Ureter (tissue), 1 donor: Measurements from ENCODE around the gene STYXL1. TPM values are rescaled to one million over a fixed set of nuclear protein-coding genes. Genes with fewer than 3 reads are reported as not detected.
"Not testable (repeated sequence)": the region's sequence is repeated elsewhere in the genome, so short reads cannot be mapped to it uniquely, and the experiment has no call there.

Experiments
- DNase-seq: peaks from one replicate; pipeline ENCODE4 v3.0.0-alpha.2; 2020; ENCODE audit warnings: low spot score
- total RNA-seq: library from RNA; stranded (reverse); gene quantifications from one replicate; pipeline ENCODE4 v1.2.4, GENCODE V29; 2023
- donor health status: DM: yes; HTN: yes; CAD: no.

STYXL1 gene
- total RNA-seq, 1 donor from 2014 or later = 45.4 TPM

DNA sequence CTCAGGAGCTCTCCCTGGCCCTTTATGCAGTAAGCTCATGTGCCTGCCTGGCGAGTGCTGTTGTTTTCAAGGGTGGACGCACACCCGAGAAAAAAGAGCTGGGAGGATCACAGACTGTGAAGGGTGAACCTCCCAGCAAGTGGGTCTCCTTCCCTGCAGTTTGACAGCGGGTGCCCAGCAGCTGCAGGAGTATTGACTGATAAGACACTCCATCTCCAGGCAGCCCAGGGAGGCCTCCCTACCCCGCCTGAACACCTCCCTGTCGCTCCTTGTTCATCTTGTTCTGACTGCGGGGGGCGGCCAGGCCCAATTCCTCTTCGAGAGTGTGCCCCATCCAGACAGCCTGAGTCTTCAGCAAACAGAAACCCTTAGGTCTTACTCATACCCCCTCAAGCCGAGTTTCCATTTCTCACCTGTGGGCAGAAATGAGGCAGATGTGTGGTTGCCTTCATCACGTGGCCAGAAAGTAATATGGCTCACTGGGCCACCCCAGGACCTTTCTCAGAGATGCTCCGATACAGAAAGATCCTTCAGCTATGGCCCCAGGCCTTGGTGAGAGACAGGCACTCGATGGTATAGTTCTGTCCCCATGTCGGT, 17.3 kb upstream of the STYXL1 start:
- no peak for DNase-seq

GRCh38 chr7:76064208-76064970, 16.6 kb upstream of the STYXL1 start:
- no peak for DNase-seq

GRCh38 chr7:76063525-76063924, 15.7 kb upstream of the STYXL1 start:
- no peak for DNase-seq

DNA sequence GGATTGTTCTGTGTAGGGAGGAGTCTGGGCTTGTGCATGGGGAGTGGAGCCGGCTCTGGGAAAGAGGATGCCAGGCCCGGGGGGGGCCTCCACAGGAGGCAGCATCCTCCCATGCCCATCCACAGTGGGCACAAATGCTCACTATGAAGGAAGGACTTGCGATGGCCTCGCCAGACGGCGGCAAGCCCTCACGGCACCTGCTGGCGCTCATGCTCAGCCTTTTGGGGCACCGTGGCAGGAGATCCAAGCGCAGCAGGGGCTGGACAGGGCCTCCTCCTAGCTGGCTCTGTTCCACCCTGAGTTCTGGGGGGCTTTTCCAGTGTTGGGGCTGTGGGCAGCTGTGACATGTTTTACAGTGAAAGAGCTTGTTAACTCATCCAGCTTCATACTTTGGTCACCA, 15.3 kb upstream of the STYXL1 start:
- DNase-seq = no peak

DNA sequence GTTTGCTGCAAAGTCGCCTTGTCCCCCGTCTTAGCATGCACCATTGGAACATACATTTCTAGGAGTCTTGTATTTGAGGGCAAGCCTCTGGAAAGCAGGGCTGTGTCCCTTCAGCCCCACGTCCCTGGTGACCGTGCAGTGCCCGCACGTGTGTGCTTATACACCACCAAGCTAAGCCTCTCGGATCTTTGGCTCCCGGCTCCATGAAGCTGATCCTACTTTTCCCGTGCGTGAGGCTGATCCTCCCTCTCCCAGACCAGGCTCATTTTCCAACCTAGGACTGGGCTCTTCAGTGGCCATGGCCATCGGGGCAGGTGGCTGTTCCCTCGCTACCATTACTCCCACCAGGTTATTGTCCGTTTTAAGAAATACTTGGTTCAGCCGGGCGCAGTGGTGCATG, 14.5 kb upstream of the STYXL1 start:
- no peak for DNase-seq

DNA sequence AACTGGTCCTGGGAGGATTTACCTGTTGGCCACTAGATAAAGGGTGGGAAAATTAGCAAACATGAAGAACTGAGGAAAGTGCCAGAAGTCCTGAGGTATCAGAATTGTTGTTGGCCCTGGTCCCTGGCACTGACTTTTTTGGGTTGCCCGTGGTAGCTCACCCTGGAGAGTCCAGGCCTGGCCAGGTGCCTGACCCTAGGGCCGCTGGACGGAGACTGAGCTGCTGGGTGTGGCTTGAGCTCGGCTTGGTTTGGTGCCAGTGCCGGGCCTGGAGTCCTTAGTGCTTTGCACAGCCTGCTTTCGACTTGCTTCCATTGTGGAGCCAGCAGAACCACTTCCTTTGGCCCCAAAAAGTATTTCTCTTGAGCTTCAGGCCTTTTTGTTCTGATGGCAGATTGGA, 13.0 kb upstream of the STYXL1 start:
- no peak for DNase-seq

DNA sequence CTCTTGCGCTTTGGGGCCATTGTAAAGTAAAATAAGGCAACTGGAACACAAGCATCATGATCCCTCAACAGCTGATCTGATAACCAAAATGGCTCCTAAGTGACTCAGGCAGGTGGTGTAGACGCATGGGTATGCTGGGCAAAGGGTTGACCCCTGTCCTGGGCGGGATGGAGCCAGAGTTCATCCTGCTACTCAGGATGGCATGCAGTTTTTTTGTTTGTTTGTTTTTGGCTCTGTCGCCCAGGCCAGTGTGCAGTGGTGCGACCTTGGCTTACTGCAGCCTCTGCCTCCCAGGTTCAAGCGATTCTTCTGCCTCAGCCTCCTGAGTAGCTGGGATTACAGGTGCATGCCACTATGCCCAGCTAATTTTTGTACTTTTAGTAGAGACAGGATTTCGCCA, 10.9 kb upstream of the STYXL1 start:
- DNase-seq = not testable (repeated sequence)

GRCh38 chr7:76057813-76058145, 10.0 kb upstream of the STYXL1 start:
- no peak for DNase-seq

GRCh38 chr7:76057103-76057812, 9.5 kb upstream of the STYXL1 start:
- DNase-seq = no peak

DNA sequence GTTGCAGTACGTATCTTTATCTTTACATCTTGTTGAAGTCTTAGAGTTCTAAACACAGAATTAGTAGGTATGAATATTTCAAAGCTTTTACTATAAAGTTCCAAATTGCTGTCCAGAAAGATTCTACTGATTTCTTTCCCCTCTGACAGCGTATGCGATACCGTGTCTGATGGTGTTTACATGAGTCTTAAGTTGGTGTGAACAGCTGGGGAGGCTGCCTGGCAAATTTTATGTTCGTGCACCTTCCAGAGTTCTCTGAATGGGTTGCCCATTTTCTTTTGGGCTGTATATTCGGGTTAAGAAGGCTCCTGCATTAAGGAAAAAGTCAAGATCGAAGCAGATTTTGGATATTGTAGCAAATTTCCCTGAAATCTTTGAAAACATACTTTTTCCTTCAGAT, 8.4 kb upstream of the STYXL1 start:
- DNase-seq = no peak

DNA sequence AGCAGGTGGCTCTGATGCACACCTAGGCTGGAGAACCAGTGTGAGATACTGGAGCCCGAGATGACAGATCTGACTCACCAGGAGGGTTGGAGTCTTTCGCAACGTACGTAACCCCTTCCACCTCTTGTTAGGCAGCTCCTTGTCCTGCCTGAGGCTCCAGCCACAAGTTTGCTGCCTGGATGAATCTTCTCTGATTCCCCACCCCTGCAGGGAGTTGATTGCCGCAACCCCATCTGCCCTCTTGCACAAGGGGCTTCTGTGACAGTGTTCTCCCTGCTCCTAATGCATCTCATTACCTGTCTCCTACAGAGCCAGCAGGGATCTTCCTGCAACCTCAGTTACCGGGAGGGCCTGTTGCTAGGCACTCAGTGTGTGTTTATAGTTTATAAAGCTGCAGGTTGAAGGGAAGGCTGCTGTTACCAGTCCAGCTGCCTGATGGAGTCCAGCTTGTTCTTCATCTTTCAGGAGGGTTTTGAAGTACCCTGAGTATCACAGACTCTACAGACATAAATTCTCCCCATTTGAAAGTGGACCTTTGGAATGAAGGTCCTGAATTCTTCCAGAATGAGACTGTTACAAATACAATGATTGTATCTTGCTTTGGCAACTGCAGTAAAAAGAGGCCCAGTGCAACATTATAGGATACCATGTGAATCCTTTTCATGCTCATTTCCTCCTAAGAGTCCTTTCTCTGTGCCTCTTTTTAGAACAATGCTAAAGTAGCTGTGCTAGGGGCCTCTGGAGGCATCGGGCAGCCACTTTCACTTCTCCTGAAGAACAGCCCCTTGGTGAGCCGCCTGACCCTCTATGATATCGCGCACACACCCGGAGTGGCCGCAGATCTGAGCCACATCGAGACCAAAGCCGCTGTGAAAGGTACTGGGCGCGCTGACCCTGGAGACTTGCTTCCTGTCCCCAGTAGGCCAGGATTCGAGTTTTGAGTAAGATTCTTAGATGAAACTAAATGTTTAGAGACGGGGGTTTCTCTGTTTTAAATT, 6.6 kb upstream of the STYXL1 start:
- no peak for DNase-seq

GRCh38 chr7:76053461-76053860, 5.7 kb upstream of the STYXL1 start:
- no peak for DNase-seq

DNA sequence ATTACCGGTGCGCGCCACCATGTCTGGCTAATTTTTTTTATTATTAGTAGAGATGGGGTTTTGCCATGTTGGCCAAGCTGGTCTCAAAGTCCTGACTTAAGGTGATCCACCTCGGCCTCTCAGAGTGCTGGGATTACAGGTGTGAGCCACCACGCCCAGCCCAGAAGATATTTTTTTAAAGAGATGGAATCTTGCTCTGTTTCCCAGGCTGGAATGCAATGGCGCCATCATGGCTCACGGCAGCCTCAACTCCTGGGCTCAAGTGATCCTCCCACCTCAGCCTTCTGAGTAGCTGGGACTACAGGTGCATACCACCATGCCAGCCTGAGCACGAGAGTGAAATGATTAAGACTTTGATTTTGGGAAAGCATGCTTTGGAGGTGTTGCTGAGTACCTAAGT, 4.9 kb upstream of the STYXL1 start:
- not testable (repeated sequence) for DNase-seq

DNA sequence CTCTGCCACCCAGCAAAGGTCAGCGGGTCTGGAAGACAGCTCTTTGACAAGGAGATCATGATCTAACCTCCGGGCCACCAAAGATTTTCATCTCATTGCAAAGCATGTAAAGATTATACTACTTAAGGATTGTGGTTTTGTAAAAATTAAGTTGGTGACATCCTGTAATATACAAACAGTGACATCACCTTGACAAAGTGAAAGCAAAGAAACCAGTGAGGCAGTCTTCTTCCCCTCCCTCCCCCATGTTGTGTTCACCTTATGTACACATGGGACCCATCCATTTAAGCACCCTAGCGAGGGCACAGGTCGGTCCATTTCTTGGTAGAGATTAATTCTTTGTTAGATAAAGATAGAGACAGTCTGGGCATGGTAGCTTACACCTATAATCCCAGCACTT, 4.0 kb upstream of the STYXL1 start:
- no peak for DNase-seq

DNA sequence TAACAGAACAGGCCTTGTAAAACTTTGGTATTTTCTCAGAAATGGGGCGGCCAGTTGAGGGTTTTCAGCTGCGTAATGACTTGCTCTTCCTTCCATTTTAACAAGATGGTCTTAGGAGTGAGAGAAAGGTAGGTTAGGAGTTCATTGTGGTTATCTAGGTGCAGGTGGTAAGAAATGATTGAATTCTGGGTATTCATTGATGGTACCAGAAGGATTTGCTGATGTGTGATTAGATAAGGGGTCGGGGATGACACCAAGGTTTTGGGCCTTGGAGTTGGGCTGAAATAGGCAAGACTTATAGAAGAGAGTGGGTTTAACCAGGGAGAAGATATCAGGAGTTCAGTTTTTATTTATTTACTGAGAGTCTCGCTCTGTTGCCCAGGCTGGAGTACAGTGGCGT, 2.7 kb upstream of the STYXL1 start:
- no peak for DNase-seq

GRCh38 chr7:76049295-76049694, 1.5 kb upstream of the STYXL1 start:
- no peak for DNase-seq

DNA sequence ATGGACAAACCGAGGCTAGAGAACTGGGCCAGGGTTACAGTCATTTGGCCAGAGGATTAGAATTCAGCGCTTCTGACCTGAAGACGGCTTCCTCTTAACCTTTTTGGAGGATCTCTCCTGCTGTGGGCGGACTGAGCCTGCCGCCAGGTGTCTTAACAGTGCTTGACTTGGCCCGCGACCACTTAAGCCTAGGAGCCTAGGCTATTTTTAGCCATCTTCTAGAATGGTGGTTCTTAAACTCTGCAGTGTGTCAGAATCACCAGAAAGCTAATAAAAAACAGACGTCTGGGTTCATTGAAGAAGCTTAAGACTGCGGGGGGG, 828 bp upstream of the STYXL1 start:
- DNase-seq = no peak

GRCh38 chr7:76047305-76047810, 442 bp downstream of the STYXL1 start:
- DNase-seq = no peak

DNA sequence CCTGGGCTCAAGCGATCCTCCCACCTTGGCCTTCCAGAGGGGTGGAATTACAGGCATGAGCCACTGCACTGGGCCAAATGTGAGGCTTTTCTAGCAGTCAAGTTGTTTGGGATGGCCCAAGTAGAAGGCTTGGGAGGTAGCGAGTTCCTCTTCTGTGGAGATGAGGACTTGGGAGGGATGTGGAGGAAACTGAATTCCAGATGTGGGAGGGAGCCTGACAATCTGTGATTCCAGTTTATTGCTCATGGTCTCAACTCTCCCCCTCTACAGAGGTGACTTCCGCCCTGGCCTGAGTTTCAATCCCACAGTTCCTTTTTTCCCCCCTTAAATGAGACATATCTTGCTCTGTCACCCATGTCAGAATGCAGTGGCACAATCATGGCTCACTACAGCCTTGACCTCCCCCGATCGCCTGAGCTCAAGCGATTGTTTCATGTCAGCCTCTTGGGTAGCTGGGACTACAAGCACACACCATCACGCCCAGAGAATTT, 3.4 kb downstream of the STYXL1 start:
- DNase-seq = no peak

DNA sequence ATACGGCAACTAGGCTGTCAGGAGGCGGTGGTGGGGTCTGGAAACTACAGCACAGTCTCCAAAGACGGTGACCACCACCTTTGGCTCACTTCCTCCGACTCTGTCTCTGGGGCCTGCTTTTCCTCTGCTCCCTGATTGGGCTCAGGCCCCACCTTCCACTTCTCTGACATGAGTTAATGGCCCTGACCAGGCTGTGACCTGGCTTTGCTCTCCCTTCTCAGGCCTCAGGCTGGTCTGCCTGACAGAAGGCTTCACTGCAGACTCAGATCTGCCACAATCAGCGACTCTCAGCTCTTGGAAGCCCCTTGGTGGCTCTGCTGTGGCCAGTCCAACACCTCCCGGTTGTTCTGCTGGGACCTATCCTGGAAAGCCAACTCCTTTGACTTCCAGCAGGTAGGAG, 7.7 kb downstream of the STYXL1 start:
- no peak for DNase-seq

- no peak for DNase-seq
Measured at GRCh38 chr7:76037310-76037709, 10.5 kb downstream of the STYXL1 start.

DNA sequence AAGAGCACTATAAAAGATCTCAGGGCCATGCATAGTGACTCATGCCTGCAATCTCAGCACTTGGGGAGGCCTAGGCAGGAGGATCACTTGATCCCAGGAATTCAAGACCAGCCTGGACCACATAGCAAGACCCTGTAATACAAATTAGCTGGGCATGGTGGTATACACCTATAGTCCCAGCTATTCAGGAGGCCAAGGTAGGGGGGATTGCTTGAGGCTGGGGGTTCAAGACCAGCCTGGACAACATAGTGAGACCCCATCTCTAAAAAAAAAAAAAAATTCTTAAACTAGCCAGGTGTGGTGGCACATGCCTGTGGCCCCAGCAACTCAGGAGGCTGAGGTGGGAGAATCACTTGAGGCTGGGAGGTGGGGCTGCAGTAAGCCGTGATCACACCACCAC, 15.8 kb downstream of the STYXL1 start:
- no peak for DNase-seq
